ENCODE results near the gene CCSER1.

CCSER1 gene

DNA sequence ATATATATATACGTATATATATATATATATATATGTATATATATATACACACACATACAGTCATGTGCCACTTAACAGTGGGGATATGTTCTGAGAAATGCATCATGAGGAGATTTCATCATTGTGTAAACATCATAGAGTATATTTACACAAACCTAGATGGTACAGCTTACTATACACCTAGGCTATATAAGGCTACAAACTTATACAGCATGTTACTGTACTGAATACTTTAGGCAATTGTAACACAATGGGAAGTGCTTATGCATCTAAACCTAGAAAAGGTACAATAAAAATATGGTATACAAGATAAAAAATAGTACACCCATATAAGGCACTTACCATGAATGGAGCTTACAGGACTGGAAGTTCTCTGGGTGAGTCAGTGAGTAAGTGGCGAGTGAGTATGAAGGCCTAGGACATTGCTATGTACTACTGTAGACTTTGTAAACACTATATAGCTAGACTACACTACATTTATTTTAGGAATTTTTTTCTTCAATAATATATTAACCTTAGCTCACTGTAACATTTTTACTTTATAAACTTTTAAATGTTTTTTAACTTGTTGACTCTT is 13.2 kb upstream of the CCSER1 start:
- ChIA-PET POLR2A (no interaction called here), CTCF (no interaction called here)
- TF ChIP-seq, protein P1, sequence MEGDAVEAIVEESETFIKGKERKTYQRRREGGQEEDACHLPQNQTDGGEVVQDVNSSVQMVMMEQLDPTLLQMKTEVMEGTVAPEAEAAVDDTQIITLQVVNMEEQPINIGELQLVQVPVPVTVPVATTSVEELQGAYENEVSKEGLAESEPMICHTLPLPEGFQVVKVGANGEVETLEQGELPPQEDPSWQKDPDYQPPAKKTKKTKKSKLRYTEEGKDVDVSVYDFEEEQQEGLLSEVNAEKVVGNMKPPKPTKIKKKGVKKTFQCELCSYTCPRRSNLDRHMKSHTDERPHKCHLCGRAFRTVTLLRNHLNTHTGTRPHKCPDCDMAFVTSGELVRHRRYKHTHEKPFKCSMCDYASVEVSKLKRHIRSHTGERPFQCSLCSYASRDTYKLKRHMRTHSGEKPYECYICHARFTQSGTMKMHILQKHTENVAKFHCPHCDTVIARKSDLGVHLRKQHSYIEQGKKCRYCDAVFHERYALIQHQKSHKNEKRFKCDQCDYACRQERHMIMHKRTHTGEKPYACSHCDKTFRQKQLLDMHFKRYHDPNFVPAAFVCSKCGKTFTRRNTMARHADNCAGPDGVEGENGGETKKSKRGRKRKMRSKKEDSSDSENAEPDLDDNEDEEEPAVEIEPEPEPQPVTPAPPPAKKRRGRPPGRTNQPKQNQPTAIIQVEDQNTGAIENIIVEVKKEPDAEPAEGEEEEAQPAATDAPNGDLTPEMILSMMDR (IDR thresholded peaks at IDR 0.05; ENCODE audit: control extremely low read depth, extremely low read depth, low read depth, missing control alignments), result no peak
- DNase-seq (ENCODE audit: extremely low spot score), result no peak

DNA sequence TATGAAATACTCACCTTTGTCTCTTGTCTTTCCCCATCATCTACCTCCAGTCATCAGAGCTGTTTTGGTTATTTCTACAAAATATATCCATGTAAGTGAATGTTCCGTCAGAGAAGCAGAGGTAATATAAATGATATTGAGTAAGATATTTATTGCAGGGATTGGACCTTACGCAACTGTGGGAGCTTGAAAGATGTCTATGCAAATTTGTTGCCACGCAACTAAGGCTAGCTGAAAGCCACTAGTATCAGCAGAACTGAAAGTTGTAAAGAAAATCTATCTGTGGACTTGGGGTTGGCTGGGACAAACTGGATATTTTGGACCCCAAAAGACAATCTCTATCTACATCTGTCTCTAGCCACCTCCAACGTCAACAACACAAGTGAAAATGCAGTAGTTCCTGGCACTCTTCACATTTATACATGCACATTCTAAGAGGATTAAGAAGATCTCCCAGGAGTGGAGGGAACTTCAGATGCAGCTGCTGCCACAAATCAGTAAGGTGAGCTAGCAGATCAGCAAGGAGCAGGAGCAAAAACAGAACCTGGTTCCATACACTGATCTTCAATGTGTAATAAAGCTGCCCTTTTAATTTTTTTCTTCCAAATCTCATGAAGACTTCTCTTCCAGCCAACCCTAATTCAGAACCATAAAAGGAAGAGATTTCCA is 8.5 kb upstream of the CCSER1 start:
- ChIA-PET POLR2A (no interaction called here), CTCF (interaction anchor here (1.2 to 1.8 kb wide), 3 partner anchors 9 to 17 kb away, joined by 3 to 5 read pairs (median 4); no protein-coding TSS in a partner anchor)
- TF ChIP-seq, protein P1 (IDR thresholded peaks at IDR 0.05; ENCODE audit: control extremely low read depth, extremely low read depth, low read depth, missing control alignments), result no peak
- DNase-seq (ENCODE audit: extremely low spot score), result peak; percentile 12

DNA sequence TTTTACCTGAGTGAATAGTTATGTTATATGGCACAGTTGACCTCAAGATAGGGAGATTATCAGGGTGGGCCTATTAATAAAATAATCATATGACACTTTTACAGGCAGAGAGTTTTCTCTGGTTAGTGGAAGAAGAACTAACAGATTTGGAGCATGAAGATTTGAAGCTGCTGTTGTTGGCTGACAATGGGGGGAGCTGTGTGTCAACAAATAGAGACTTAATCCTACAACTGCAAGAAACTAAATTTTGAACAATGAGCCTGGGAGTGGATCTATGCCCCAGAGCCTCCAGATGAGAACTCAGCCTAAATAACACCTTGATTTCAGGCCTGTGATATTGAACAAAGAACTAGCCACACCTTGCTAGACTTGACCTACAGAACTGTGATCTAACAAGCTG is 7.2 kb upstream of the CCSER1 start:
- TF ChIP-seq, protein P1 (IDR thresholded peaks at IDR 0.05; ENCODE audit: control extremely low read depth, extremely low read depth, low read depth, missing control alignments), result peak; percentile 25
- CTCF ChIA-PET, result interaction anchor here (0.8 kb wide), 1 partner anchor 174 kb away, joined by 3 read pairs; no protein-coding TSS in a partner anchor
- POLR2A ChIA-PET, result no interaction called here
- DNase-seq (ENCODE audit: extremely low spot score), result no peak

DNA sequence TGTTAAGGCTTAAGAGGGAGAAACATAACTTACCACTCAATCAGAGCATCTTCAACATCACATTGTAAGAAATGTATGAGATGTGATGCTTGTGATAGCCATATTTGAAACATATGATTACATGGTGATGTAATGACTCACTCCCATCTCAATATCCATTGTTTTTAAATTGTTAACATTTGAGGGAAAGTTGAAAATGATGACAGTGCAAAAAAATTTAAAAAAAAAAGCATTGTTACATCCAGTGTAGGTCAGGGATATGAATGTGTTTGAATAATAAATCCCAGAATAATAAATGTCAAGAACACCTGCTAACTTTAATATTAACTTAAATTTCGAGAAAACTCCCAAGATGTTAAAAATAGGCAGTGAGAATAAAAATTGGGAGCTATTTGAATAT is 6.4 kb upstream of the CCSER1 start:
- TF ChIP-seq, protein P1 (IDR thresholded peaks at IDR 0.05; ENCODE audit: control extremely low read depth, extremely low read depth, low read depth, missing control alignments), result no peak
- CTCF ChIA-PET, result interaction anchor here (0.8 kb wide), 1 partner anchor 173 kb away, joined by 3 read pairs; no protein-coding TSS in a partner anchor
- POLR2A ChIA-PET, result no interaction called here
- DNase-seq (ENCODE audit: extremely low spot score), result no peak

DNA sequence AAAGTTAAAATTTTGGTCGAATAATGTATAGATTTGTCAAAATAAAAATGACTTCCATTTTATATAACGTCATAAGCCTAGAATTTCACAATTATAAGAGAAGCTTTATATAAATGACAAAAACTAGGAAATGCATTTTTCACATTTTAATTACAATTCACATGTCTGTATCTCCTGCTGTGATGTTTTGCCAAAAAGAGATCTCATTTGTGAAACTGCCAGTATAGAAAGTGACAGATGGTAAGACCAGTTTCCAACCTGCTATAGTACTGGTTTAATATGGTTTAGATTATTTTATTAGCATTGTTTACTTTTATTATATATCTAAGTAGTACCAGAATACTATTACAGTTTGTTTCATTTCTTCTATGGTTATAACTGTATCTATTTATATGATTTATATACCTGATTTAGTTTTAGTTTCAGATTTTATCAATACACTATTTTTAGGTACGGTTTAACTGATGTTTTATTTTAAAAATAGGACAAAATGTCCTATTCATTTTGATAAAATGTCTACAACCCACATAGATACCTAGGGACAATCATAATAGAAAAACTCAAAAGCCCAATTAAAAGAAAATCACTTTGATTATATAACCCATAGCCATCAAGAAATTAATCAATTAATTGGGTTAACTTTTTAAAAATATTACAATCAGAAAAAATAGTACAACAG is 5.4 kb upstream of the CCSER1 start:
- CTCF ChIA-PET, result no interaction called here
- TF ChIP-seq, protein P1 (IDR thresholded peaks at IDR 0.05; ENCODE audit: control extremely low read depth, extremely low read depth, low read depth, missing control alignments), result no peak
- DNase-seq (ENCODE audit: extremely low spot score), result no peak
- POLR2A ChIA-PET, result no interaction called here

DNA sequence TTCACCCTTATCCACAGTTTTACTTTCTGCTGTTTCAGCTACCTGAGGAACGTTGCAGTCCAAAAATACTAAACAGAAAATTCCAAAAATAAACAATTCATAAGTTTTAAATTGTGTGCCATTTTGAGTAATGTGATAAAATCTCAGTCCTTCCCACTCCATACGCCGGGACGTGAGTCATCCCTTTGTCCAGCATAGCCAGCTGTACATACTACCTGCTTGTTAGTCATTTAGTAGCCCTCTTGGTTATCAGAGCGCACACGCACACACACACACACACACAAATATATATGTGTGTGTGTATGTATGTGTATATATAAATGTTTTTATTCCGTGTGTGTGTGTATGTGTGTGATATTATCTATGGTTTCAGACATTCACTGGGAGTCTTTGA is 4.8 kb upstream of the CCSER1 start:
- CTCF ChIA-PET, result no interaction called here
- POLR2A ChIA-PET, result no interaction called here
- TF ChIP-seq, protein P1 (IDR thresholded peaks at IDR 0.05; ENCODE audit: control extremely low read depth, extremely low read depth, low read depth, missing control alignments), result no peak
- no peak for DNase-seq (ENCODE audit: extremely low spot score)
